Stimulated activated CD4-positive, alpha-beta T cell treated with anti-CD3 and anti-CD28 coated beads, Interleukin-4, amount 100 ng/mL, for 4 hours (primary cell): ENCODE measurements around the gene NLRP6.
"Not testable (repeated sequence)": the region's sequence is repeated elsewhere in the genome, so short reads cannot be mapped to it uniquely, and the experiment has no call there.

ENCODE experiments used
- DNase-seq, 2 experiments: peaks; one replicate each; pipeline ENCODE4 v3.0.0-alpha.2; 2020

The NLRP6 gene

GRCh38 chr11:309979-310572 lies 31.9 kb downstream of the NLRP6 start:
- DNase-seq: not testable (repeated sequence)

GRCh38 chr11:311013-311748 lies 33.0 kb downstream of the NLRP6 start:
- not testable (repeated sequence) for DNase-seq

GRCh38 chr11:312092-312816 lies 34.0 kb downstream of the NLRP6 start:
- DNase-seq: peak in 1 of 2 experiments; percentile 57

- no peak for DNase-seq
Measured at GRCh38 chr11:313304-313786, 35.1 kb downstream of the NLRP6 start.

- DNase-seq: peak in 1 of 2 experiments; percentile 60
Measured at GRCh38 chr11:313787-314553, 35.8 kb downstream of the NLRP6 start, which contains the start of gene IFITM1. Gene IFITM1 (plus strand): TSS chr11:314040. CDS start chr11:314171, 131 bp downstream.

- DNase-seq: not testable (repeated sequence)
Measured at GRCh38 chr11:314554-314875, 36.3 kb downstream of the NLRP6 start.

- no peak for DNase-seq
Measured at GRCh38 chr11:315051-315481, 36.9 kb downstream of the NLRP6 start.

GRCh38 chr11:315516-315994 lies 37.3 kb downstream of the NLRP6 start:
- no peak for DNase-seq

- DNase-seq: no peak
Measured at GRCh38 chr11:316031-316701, 38.0 kb downstream of the NLRP6 start.

GRCh38 chr11:316891-317301 lies 38.7 kb downstream of the NLRP6 start:
- no peak for DNase-seq

- DNase-seq: not testable (repeated sequence)
Measured at GRCh38 chr11:317668-318404, 39.6 kb downstream of the NLRP6 start.

- DNase-seq: not testable (repeated sequence)
Measured at GRCh38 chr11:318405-319120, 40.4 kb downstream of the NLRP6 start.

- DNase-seq: not testable (repeated sequence)
Measured at GRCh38 chr11:319121-319887, 41.1 kb downstream of the NLRP6 start.

GRCh38 chr11:319888-320273 lies 41.7 kb downstream of the NLRP6 start:
- DNase-seq: not testable (repeated sequence)

- no peak for DNase-seq
Measured at GRCh38 chr11:324156-324555, 45.9 kb downstream of the NLRP6 start.

- not testable (repeated sequence) for DNase-seq
Measured at GRCh38 chr11:324593-325517, 46.6 kb downstream of the NLRP6 start.

- no peak for DNase-seq
Measured at GRCh38 chr11:325796-326591, 47.8 kb downstream of the NLRP6 start.

- no peak for DNase-seq
Measured at GRCh38 chr11:326592-326841, 48.3 kb downstream of the NLRP6 start.
